ENCODE data around the gene NUDCD3.

- no peak for TF ChIP-seq CTCF (IDR thresholded peaks at IDR 0.05; ENCODE audit: low read length)
- no peak for TF ChIP-seq EZH2 (optimal IDR thresholded peaks at IDR 0.05; ENCODE audit: low read depth, low read length)
- TF ChIP-seq EZH2phosphoT487 (IDR thresholded peaks at IDR 0.05; ENCODE audit: low read length), result no peak
Observed at GRCh38 chr7:44508328-44509030, 18.0 kb upstream of the NUDCD3 start.

Measured in MM.1S (cell line).